Astrocyte (in vitro differentiated cells and primary cell): Measurements from ENCODE around the gene ROR2.

Experiments used
- EZH2 ChIP-seq: IDR thresholded peaks from 2 replicates; pipeline ENCODE4 v1.6.1; 2012; ENCODE audit warnings: mild to moderate bottlenecking, low read length, inconsistent platforms; ENCODE audit not compliant: insufficient read depth
- TF ChIP-seq, protein P1 (sequence below): IDR thresholded peaks from 2 replicates; pipeline ENCODE4 v1.5.1; 2011; ENCODE audit warnings: low read depth, mild to moderate bottlenecking, inconsistent platforms, low read length, moderate library complexity; ENCODE audit not compliant: insufficient read depth

DNA sequence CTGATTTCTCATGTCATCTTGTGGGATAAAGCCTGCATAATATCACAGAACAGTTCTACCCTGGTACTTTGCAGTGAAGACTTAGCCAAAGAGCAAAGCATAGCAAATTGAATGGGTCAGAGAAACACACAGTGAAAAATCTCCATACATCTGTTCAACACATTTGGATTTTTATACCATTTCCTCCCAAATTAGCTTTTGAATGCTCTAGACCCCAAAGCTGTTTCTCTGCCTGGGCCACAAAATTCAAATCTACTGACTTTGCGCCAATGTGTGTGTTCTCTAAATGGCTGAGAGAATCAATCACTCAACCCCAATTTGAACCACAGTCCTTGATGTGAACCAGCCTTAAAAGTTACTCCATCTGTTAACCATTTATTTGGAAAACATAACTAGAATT, 289.5 kb downstream of the ROR2 start:
- no peak for TF ChIP-seq EZH2
- TF ChIP-seq, protein P1, sequence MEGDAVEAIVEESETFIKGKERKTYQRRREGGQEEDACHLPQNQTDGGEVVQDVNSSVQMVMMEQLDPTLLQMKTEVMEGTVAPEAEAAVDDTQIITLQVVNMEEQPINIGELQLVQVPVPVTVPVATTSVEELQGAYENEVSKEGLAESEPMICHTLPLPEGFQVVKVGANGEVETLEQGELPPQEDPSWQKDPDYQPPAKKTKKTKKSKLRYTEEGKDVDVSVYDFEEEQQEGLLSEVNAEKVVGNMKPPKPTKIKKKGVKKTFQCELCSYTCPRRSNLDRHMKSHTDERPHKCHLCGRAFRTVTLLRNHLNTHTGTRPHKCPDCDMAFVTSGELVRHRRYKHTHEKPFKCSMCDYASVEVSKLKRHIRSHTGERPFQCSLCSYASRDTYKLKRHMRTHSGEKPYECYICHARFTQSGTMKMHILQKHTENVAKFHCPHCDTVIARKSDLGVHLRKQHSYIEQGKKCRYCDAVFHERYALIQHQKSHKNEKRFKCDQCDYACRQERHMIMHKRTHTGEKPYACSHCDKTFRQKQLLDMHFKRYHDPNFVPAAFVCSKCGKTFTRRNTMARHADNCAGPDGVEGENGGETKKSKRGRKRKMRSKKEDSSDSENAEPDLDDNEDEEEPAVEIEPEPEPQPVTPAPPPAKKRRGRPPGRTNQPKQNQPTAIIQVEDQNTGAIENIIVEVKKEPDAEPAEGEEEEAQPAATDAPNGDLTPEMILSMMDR, result no peak
